ENCODE measurements around the gene TEX26.

Gene TEX26

DNA sequence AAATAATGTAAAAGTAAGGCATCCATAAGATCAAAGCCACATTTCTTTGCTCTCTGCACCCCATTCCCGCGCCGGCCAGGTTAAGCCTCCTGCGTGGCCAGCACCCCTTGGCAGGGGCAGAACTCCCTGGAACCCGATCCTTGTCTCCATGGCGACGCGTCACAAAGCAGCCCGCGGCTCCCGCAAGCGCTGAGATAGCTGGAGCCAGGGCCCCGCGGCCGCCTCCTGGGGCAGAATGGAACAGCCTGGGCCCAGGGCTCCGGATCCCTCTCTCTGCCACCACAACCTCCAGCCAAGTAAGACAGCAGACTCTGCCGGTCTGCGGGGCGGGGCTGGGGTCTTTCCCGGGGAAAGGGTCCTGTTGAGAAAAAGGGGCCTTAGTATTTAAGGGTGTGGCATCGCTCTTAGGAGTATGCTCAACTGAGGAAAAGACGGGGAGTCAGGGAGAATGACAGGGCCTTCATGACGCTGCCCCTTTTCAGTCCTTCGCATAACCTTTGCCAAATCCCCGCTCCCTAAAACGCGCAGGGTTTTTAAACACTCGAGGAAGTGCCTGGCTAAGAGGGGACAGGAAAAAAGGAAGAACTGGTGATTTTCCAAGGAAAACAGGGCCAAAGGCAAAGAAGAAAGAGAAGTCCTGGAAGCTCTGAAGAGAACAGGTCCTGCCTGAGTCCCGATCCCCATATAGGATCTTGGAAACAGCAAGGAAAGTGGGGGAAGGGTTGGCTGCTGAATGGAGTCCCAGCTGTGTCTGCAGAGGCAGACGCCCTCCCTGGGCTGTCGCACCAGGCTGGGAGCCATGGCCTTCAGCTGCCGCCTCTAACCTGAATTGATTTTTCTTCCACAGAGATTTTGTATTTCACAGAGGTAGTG lies at the start of gene TEX26:
Gene TEX26, plus strand, starts transcription at position 176 of the 873 bp plus-strand sequence. Its CDS starts 60 bp downstream, at position 236.
- no peak for DNase-seq (ENCODE audit: low read depth in 1 of 2, low spot score in 1 of 2)

DNA sequence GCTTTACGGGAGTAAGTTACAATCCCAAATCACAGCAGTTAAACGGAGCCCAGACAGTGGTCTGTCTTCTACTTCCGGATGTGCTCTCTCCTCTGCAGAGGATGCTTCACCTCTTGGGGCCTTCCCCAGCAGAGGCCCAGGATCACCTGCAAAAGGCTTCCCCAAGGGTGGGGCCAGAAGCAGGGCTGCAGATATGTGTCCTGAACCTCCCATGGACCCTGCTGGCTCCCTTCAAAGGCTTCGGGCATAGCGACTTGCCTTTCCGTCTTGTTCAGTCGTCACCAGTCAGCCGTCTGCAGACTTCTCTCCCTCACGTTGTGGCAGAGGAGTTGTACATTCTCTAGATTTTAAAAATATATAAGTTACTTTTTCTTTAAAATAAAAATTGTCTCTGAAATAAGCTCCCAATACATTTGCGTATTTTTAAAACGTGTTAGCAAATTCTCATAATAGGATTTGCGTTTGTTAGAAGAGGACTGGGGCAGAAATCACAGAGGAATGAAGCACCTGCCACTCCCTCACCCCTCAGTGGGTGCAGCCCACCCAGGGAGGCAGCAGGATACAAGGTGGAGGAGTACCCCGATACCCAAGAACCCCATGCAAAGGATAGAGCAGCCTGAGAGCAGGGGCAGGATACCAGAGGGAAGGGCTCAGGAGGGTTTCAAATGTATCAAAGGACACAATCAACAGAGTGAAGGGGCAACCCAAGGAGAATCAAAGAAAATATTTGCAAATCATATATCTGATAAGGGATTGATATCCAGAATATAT lies 49.3 kb upstream of the TEX26 start:
- no peak for DNase-seq (ENCODE audit: low read depth in 1 of 2, low spot score in 1 of 2)

DNA sequence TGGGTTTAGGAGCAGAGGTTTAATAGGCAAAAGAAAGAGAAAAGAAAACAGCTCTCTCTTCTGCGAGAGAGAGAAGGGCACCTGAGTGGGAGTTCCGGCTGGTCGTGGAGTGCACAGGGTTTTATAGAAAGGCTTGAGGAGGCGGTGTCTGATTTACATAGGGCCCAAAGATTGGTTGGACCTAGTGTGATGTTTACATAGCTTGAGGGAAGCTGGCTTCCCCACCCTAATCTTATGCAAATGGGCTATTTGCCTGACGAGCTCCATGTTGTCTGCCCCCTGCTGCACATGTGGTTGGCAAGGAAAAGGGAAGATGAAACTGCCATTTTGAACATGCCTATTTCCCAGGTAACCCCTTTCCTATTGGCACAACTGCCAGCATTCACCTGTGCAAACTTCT lies 47.9 kb upstream of the TEX26 start:
- no peak for DNase-seq (ENCODE audit: low read depth in 1 of 2, low spot score in 1 of 2)

DNA sequence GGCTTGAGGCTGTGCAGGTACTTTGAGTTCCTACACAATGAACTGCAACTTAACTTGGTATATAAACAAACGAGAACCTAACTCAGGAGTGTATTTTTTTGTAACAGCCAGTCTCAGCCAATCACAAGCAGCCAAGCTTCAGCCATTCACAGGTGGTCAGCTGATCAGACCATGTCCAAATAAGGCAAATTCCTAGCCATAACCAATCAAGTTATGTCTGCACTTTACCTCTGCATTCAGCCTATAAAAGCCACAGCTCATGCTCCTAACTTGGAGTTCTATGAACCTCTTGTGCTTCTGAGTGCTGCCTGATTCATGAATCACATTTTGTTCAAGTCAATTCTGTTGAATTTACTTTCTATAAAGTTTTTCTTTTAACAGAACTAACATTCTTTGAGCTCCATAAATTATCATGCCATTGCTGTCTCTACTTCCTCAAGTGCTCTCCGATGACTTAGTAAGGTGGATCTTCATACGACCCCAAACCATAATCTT lies 43.2 kb upstream of the TEX26 start:
- DNase-seq (ENCODE audit: low read depth in 1 of 2, low spot score in 1 of 2): no peak

DNA sequence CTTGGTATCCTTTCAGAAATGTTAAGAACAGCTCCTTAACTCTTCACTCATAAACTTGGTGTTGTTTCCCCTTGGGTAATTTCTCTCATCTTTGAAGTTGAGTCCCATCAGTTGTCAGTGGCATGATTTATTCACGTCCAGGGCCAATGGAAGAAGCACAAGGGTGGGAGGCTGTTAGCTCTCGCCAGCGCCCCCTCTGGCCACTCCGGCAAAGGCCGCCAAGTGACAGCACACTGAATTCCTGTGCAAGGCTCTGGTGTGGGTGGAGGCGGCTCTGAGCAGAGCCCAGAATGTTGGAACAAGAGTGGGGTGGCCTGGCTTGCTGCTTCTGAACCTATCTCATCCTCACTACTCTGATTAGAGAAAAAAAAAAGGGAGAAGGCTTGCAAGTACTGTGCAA lies 39.5 kb upstream of the TEX26 start:
- no peak for DNase-seq (ENCODE audit: low read depth in 1 of 2, low spot score in 1 of 2)

DNA sequence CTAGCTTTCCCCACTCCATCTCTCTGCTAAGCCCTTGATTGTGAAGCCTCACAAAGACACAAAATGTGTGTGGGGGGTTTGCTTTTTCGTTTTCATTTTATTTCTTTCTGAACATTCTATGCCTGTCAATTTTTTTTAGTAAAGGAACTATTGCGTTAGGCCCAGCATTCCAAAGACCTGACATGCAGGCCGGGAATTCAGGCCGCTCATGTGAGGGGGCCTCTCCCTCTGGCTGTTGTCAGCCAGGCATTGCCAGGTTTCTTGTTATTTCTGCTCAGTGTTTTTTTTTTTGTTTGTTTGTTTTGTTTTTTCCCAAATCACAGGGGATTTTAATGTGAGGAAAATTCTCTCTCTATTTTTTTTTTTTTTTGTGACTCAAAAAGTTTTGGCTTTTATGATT lies 36.7 kb upstream of the TEX26 start:
- DNase-seq (ENCODE audit: low read depth in 1 of 2, low spot score in 1 of 2): no peak

DNA sequence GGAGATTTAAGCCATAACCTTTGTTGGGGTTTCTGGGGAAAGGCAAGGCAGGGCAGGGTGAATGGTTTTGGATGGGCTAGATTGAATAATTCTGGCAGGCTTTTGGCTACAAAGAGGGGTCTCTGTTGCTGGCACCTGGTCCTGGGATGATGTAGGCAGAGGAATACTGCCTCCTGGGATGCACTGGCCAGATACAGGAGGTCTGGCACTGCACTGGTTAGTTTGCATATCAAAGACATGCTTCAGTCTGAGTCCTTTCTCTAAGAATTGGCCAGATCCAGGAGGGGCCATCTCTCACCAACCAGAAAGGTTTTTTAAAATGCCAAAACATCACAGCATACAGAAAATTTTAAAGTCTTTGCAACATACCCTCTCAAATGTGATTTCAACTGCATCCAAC lies 34.4 kb upstream of the TEX26 start:
- DNase-seq (ENCODE audit: low read depth in 1 of 2, low spot score in 1 of 2): no peak

DNA sequence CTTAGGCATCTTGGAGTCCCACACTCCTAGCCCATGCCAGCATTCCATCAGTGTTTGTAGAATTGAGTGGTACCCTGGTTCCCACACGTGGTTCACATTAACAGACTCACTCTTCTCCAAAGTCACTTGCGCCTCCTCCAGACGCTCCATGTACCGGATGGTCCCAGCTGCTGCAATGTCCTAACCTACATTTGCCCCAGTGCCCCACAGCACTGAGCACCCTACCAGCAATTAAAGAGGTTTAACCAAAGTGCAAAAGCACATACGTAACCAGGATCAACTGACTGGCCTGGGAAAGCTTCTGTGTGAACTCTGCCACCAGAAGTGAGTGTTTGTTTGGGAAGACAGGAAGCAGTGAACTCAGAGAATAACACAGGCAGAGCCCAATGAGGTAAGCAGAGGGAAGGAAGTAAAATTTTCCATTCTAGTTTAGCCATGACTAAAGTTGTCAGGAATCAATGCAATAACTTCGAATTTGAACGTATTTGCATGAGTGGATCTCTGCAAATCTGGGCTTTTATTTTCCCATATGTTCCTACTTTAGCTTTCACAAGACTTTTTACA lies 33.7 kb upstream of the TEX26 start:
- peak in 1 of 2 donors; percentile 22 for DNase-seq (ENCODE audit: low read depth in 1 of 2, low spot score in 1 of 2)

DNA sequence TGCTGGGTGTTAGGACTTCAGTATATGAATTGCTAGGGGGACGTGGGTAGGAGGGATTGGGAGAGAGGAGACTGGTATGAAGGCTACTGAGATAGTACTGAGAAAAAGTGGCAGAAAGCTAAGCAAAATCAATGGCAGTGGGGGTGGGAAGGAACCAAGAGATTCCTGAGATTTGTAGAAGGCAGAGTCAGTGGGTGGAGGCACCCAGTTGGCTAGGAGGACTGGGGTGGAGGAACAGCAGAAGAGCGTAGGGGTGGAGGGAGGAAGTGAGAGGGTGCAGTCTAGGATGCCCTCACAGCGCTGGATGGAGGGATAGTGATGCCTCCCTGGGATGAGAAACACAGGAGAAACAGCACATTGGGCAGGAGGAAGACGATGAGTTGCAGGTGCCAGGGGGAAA lies 32.0 kb upstream of the TEX26 start:
- no peak for DNase-seq (ENCODE audit: low read depth in 1 of 2, low spot score in 1 of 2)

DNA sequence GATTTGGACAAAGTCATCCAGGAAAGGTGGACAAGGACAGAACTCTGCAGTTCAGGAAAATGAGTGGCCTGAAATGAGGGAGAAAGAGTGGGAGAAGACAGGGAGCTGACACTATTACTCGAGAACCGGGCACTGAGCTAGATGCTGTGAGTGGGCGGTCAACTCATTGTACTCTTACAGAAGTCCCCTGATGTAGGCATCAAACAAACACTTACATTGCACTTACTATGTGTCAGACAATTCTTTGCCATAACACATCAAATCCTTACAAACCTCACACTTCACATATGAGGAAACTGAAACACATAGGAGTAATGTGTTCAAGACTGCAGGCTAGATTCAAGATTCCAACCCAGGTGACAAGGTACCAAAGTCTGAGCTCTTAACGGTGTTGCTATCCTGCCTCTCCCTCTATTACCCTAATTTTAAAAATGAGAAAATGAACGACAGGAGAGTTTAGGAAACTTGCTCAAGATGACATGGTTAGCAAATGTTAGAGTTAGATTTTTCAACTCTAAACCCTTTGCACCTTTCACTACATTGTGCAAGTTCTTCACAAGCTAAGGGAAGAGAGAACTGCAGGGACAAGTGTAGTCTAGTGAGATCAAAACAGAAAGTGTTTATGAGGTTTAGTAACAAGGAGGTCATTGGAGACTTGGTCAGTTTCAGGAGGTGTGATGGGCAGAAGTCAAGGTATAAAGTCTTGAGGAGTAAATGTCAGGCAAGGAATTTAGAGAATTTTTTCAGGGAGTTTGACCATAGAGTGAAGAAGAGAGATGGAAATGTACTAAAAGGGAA lies 31.3 kb upstream of the TEX26 start:
- DNase-seq (ENCODE audit: low read depth in 1 of 2, low spot score in 1 of 2): no peak

DNA sequence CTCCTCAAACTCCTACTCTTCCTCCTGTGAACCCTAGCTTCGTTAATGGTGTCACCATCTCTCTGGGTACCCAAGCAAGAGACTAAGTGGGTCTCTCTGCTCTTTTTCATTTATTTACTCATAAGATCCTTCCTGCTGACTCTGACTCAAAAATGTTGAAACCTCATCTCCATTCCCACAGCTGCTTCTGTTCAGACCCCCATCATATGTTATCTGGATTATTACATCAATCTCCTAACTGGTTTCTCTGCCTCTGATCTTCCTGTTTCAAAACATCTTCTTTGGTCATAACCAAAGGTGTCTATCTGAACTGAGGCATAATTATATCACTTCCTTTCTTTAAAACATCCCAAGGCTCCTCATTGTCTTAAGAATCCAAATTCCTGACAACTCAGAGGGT lies 28.4 kb upstream of the TEX26 start:
- DNase-seq (ENCODE audit: low read depth in 1 of 2, low spot score in 1 of 2): no peak

DNA sequence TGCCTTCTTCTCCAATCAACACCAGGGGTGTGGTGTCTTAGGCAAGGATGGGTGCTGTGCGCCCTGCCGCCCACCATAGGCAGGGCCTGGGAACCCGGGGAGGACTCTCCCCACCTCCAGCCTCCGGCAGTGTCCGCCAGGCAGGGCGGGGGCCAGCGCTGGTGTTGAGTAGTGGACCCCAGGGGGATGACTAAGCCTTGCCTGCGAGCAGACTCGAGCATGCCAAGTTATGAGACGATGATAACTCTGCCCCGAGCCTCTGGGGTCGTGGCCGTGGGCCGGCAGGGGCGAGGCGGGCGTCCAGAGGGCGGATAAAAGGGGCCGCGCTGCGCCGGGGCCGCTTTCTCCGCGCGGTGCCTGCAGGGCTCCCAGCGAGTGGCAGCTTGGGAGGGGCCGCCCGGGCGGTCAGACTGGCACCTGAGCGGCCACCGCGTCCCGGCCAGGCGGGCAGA lies 26.5 kb upstream of the TEX26 start, which contains the start of gene MEDAG:
Gene MEDAG, plus strand, starts transcription at position 340 of the 452 bp plus-strand sequence. CDS start 245 bp downstream, outside the sequence.
- DNase-seq (ENCODE audit: low read depth in 1 of 2, low spot score in 1 of 2): no peak

DNA sequence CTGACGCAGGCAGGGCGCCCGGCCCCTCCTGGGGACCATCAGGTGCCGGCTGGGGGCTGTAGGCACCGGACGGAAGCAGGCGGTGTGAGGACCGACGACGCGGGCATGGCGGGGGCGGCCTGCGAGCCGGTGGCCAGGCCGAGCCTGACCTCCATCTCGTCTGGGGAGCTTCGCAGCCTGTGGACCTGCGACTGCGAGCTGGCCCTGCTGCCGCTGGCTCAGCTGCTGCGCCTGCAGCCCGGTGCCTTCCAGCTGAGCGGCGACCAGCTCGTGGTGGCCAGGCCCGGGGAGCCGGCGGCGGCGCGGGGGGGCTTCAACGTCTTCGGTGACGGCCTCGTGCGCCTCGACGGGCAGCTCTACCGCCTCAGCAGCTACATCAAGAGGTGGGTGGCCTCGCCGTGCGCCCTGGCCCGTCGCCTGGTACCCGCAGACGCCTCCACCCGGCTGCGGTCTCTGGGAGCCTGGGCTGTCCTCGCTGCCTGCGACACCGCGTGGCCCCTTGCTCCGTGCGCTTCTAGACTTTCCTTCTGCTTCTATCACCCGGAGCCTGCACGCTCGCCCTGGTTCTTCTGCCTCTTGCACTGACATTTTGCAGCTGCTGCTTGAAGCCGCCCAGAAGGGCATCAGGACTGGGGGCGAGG lies 25.9 kb upstream of the TEX26 start:
- DNase-seq (ENCODE audit: low read depth in 1 of 2, low spot score in 1 of 2): no peak

DNA sequence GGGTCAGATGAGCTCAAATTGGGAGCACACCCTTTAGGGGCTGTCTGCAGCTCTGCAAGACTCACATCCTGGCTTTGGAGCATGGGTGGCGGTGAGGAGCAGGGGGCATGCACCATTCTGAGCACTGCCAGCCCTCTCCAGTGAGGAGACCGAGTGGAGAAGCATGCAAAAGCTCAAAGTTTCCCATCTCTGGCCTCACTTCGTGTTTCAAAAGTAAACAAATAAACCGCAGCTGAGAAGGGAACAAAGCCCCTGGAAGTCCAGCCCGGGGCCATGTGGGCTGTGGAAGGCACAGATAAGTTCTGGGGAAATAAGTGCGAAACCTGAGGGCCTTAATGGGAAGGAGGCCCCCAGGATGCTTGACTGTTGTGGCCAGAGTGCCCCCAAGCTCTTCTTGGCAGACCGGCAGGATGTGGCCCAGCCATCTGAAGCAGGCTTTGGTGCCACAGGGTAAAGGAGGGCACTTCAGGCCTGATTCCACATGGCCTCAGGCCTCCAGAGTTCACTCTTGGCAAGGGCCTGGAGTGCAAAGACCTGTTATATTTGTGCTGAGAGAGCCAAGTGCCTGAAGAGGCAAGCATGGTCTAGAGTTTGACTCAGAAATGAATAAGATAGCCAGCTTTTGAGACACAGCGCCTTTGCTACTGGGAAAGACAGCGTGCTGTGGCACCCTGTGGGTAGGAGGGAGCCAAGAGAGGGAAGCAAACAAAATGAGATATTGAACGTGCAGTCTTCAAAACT lies 25.2 kb upstream of the TEX26 start:
- DNase-seq (ENCODE audit: low read depth in 1 of 2, low spot score in 1 of 2): no peak

DNA sequence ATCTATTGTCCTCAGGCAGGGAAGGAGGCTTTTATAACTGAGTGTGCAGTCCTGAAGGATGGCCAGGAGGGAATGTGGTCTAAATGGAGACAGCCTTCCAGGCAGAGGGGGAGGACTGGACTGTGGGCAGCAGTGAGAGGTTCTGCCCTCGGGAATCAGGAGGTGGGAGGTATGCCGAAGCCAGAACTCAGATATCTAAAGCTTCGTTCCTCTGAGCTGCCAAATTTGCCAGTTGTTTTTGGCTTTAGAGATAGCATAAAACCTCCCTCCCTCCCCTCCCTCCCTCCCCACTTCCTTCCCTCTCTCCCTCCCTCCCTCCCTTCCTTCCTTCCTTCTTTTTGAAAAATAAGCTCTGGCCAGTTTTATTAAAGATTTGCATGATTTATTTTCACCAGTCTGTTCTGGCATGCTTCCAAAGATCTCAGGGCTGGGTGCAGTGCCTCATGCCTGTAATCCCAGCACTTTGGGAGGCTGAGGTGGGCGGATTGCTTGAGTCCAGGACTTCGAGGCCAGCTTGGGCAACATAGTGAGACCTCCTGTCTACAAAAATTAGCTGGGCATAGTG lies 24.0 kb upstream of the TEX26 start:
- no peak for DNase-seq (ENCODE audit: low read depth in 1 of 2, low spot score in 1 of 2)

DNA sequence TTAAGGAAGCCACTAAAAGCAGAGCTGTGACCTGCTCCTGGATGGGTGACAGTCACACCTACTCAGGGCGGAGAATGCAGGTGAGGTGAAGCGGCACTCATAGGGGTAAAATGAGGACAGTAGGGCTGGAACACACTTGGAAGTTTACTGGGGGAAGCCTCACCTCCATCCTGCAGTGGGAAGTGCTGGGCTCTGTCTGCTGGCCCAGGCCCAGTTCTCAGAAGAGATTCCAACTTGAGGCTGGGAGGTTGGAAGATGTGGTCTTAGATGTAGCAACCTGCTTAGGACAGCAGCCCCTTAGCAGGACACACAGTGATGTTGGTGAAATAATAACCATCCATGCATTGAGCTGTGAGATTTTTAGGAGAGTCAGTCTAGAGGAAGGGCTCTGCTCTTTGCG lies 21.8 kb upstream of the TEX26 start:
- DNase-seq (ENCODE audit: low read depth in 1 of 2, low spot score in 1 of 2): no peak

DNA sequence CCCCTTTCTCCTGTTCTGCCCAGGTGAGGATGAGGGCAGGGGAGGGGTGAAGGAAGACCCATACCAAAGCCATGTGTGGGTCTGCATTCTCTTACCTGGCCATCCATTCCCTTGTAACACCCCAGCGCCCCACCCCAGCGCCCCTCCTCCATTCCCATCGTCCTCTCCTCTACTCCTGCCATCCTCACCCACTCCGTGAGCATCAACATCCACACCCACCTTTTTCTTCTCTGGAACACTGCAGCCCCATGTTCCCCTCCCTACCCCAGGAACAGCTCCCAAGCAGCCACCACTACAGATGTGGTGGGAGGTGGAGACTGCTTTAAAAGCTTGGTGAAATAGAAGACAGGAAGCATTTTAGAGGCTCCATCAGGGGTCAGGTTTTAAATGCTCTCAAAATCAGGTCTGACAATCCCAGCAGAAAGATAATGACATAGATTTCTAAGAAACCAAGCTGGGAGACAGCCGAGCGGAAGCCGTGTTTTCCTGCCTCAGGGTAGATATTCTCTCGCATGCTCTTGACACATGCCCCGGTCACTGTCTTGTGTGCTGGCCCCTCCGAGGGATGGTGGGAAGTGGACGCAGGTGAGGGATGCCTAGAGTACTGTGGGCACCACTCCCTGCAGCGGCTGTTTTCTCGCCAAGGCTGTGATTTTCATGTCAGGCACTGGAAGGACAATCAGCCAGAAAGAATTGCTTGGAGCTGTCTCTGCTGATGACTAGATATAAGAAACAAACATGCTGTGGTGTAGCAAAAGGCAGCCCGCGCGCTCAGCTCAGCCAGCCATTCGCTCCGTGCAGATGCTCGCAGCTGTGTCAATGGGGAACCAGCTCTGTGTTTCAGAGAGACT lies 16.5 kb upstream of the TEX26 start:
- DNase-seq (ENCODE audit: low read depth in 1 of 2, low spot score in 1 of 2): no peak

DNA sequence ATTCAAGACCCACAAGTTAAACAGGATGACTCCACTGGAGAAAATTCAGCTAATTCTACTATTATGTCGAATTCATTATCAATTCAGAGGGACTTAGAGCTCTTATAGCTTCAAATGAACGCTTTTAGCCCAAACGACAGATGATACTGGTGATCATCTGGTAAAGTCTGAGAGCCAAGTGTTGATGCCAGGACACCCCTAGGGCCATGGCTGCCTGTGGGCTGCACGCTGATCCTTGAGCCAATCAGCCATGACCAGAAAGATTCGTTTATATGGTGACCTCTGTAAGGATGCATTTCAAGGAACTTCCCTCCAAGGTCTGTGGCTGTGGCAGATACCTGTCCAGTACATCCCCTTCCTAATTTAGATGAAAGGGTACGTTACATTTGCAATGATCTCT lies 15.5 kb upstream of the TEX26 start:
- no peak for DNase-seq (ENCODE audit: low read depth in 1 of 2, low spot score in 1 of 2)
